Epidermal melanocyte (primary cell): ENCODE data around the gene TFDP1.
A peak's percentile ranks its signal among the peaks of the same experiment; 100 is the strongest.

Experiments used
- DNase-seq: peaks from one replicate; pipeline ENCODE4 v3.0.0; 2011; ENCODE audit warnings: low spot score; ENCODE audit not compliant: insufficient read length

TFDP1 gene, protein sequence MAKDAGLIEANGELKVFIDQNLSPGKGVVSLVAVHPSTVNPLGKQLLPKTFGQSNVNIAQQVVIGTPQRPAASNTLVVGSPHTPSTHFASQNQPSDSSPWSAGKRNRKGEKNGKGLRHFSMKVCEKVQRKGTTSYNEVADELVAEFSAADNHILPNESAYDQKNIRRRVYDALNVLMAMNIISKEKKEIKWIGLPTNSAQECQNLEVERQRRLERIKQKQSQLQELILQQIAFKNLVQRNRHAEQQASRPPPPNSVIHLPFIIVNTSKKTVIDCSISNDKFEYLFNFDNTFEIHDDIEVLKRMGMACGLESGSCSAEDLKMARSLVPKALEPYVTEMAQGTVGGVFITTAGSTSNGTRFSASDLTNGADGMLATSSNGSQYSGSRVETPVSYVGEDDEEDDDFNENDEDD

DNA sequence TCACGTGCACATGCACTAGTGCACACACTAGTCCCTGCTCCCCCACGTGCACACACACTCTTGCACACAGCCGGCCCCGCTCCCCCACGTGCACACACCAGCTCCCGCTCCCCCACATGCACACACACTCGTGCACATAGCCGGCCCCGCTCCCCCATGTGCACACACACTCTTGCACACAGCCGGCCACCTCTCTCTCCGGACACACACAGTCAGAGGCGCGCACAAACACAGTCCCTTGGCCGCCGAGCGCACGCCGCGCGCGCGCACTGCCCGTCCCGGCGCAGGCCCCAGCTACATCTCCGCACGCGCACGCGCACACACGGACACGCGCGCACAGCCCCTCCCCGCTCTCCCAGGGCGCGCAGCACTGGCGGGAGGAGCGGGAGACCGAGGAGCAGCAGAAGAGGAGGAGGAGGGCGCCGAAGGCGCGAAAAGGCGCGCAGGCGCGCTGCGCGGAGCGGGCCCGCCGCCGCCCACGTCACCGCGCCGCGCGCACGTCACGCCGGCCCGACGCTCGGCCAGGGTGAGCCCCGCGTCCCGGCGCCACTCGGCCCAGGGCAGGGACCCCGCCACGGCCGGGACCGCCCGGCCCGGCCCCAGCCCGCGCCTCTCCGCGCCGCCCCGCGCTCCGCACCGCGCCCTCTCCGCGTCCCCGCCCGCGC lies at the start of gene TFDP1:
TSS of gene TFDP1 (plus strand) at position 549 of the 665 bp plus-strand sequence. CDS start 1,085 bp downstream, outside the sequence.
- peak; percentile 80 for DNase-seq

DNA sequence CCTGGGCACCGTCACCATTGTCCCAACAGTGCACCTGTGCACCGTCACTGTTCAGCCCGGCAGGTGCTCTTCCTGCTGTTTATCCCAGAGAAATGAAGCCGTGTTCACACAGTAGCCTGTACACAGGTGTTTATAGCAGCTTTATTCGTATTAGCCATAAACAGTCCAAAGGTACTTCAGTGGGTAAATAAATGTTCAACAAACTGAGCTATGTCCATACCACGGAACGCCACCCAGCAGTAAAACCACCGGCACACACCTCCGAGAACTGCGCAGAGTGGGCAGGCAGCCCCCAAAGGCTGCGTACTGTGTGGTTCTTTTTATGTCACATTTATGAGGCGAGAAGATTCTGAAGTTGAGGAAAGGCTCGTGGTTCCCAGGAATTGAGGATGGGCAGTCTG lies 49.2 kb upstream of the TFDP1 start:
- no peak for DNase-seq

DNA sequence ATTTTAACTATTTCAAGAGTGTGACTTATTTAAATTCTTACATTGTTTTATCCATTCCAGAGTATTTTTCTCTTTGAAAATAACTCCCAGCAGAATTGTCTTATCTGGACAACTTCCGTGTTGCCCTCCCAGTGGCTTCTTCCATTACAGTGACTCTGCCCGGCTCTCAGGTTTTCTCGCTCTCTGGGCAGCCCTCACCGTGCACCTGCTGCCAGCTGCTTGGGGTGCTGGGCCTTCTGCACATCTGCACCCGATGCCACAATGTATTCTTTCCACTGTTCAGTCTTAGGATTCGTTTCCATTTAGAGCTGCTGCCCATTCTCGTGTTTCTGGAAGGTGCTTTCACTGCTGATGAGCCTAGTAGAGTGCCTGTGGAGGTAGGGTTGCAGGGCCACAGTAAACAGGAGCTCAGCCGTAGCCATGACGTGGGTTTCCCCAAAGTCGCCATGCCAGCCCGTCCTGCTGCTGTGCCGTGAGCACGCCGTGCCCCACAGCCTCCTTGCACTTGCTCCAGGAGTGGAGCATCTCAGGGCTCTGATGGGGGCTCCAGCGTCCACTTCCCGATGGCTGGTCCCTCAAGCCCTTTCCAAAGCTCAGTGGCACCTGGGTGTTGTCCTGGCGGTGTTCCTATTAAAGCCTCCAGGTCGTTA lies 48.0 kb upstream of the TFDP1 start:
- DNase-seq = no peak

DNA sequence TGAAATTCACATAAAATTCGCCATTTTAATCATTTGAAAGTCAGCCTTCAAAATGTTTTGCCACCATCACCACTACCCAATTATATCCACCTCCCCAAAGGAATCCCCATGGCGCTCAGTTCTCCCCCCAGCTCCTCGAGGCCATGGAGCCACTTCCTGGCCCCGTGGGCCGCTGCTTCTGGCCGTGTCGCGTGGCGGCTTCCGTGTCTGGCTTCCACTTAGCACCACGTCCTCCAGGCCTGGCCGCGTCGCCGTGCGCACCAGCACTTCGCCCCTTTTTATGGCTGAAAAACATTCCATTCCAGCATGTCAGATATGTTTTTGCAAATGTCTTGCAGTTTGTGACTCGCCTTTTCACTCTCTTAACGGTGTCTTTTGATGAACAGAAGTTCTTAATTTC lies 47.3 kb upstream of the TFDP1 start:
- no peak for DNase-seq

DNA sequence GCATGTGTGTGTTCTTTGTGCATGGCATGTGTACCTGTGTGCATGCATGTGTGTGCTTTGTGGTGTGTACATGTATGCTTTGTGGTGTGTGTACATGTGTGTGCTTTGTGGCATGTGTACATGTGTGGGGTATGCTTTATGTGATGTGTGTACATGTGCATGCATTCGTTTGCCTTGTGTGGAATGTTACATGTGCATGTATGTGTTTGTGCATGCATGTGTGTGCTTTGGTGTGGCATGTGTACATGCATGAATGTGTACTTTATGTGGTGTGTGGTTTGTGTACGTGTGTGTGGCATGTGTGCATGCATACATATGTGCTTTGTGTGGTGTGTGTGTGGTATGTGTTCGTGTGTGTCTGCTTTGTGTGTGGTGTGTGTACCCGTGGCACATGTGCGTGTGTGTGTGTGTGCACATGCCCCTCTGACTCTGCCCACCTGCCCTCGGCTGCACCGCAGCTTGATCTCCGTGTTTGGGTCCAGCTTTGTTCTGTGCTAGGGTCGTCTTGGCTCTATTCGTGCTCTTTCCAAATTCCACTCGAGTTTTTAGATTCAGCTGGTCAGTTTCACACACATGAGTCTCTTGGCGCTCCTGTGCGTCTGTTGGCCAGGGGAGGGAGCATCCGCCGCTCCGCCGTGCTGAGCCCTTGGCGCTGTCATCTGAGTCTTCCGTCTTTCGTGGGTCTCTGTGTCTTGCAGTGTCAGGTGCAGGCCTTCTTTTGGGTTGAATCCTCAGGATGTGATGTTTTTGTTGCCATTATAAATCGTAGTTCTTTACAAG lies 46.5 kb upstream of the TFDP1 start:
- DNase-seq = no peak

DNA sequence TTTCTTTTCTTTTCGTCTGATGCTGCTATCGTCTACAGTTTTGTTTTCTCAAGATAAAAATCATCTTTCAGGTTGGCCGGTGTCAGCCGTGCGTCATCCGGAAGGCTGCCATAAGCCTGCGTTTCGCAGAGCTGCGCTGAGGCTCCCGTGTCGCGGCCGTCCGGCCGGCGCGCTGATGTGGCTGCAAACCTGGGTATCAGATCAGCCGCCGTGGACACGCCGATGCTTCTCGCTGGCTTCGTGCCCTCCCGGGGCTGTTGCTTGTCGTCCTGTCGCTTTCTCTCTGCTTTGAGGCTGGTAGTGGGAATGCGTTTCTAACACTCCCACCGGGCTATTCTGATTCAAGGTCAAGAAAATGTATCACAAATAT lies 45.9 kb upstream of the TFDP1 start:
- DNase-seq = no peak

DNA sequence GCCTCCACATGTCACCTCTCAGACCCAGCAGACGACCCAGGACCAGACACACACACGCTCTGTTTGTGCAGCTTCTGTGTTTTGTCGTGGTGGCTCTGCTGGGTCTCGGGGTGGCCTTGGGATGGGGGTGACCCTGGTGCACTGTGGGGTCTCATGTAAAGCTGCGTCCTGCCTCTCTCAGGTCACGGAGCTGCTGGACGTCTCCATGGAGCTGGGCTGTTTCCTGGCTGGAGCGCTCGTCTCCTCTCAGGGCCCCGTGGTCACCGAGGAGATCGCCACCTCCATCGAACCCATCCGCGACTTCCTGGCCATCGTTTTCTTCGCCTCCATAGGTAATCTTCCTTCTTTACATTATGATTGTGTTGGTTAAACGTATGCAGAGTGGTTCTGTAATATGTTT lies 45.4 kb upstream of the TFDP1 start:
- no peak for DNase-seq

DNA sequence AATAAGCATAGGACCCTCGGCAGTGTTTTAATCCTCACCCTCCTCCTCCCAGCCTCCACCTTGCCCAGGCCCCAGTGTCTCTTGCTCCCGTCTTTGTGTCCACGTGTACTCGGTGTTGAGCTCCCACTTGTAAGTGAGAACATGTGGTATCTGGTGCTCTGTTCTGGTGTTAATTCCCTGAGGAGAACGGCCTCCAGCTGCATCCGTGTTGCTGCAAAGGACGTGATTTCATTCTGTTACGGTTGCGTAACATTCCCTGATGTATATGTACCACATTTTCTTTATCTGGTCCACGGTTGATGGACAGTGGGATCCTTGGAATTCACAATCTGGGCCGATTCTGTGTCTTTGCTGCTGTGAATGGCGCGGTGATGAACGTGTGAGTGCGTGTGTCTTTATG lies 44.7 kb upstream of the TFDP1 start:
- DNase-seq = no peak

DNA sequence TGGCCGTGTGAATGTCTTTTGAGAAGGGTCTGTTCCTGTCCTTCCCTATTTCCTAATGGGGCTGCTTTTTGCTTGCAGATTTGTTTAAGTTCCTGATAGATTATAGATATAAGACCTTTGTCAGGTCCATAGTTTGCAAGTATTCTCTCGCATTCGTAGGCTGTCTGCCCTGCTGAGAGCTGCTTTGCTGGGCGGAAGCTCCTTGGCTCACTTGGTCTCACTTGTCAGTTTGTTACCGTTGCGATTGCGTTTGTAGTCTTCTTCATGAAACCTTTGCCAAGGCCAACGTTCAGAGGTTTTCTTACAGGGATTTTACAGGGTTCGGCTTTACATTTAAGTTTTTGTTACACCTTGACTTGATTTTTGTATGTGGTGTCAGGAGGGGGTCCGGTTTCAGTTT lies 44.0 kb upstream of the TFDP1 start:
- no peak for DNase-seq

DNA sequence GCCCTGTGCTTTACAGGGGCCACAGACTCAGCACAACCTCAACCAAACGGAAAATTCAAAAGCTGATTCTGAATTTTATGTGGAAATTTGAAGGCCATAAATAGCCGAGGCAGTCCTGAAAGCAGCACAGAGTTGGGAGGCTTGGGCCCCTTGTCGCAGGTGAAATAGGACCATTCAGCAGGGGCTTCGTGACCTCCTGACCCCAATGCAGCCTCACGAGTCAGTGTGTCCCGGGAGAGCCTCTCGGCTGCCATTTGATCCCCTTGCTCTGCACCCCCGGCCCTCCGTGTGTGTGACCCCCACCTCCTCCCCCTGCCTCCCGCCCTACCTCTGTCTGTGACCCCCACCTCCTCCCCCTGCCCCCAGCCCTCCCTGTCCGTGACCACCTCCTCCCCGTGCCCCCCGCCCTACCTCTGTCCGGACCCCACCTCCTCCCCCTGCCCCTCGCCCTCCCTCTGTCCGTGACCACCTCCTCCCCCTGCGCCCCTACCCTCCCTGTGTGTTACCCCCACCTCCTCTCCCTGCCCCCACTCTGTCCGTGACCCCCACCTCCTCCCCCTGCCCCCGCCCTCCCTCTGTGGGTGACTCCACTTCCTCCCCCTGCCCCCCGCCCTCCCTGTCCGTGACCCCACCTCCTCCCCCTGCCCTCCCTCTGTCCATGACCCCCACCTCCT lies 41.7 kb upstream of the TFDP1 start:
- no peak for DNase-seq

DNA sequence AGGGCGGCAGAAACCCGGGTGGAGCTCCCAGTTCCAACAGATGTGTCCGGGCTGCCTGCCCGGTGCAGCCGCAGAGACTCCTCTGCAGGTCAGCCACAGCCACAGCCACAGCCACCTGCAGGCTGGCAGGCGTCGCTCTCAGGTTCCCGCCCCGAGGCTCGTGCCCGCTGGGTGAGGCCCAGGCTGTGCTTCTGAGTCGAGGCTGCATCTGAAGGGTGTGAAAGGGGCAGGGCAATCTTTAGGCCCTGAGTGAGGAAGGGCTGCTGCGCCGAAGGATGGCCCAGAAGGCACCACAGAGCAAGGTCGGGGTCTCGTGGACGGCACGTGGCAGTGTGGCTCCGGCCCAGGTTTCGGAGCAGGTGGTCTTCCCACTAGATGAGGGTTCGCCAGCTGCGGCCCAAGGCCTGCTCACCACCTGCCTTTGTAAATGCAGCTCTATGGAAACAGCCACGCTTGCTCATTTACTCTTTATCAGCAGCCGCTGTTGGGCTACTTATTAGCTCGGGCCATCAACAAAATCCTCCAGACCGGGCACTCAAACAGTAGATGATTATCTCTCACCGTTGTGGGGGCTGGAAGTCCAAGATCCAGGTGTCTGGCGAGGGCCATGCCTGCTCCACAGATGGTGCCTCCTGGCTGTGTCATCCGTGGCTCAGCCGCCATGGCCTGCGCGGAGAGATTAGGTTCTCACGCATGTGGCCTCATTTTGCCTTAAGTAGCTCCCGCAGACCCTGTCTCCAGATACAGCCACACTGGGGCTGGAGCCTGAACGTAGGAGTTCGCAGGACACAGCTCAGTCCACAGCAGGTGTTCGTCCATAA lies 40.3 kb upstream of the TFDP1 start:
- DNase-seq = no peak

DNA sequence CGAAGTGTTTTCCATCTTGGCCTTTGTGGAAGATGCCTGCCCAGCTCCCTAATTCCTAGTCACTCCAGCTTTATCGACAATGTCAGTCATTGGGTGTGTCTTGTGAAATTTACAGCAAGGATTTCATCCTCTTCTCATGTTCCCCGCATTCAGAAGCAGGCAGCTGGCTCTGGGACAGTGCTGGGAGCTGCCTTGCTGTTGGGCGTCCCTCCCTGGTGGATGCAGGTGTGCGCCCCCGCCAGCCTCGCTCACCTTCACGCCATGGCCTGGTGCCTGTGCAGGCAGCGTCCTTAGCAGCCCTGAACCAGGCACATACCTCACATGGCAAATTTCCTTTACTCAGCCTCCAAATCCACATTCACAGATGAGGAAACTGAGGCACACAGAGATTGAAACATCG lies 39.7 kb upstream of the TFDP1 start:
- no peak for DNase-seq

DNA sequence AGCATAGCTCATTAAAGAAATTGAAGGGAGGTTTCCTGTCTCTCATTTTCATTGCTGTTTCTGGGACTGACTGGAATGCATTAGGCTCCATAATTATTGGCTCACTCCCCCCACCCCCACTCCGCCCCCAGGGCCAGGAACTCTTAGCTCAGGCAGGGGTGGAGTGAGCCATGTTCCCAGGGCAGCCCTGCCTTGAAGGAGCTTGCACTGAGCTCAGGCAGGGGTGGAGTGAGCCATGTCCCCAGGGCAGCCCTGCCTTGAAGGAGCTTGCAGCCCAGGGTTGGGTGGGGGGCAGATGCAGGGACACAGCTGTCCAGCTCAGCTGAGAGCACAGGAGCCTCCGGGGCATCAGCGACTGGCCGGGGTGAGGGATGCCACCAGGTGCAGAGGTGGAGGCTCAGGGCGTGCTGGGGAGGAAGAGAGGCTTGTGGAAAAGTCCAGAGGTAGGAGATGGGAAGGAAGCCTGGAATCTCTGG lies 39.1 kb upstream of the TFDP1 start:
- DNase-seq = no peak

DNA sequence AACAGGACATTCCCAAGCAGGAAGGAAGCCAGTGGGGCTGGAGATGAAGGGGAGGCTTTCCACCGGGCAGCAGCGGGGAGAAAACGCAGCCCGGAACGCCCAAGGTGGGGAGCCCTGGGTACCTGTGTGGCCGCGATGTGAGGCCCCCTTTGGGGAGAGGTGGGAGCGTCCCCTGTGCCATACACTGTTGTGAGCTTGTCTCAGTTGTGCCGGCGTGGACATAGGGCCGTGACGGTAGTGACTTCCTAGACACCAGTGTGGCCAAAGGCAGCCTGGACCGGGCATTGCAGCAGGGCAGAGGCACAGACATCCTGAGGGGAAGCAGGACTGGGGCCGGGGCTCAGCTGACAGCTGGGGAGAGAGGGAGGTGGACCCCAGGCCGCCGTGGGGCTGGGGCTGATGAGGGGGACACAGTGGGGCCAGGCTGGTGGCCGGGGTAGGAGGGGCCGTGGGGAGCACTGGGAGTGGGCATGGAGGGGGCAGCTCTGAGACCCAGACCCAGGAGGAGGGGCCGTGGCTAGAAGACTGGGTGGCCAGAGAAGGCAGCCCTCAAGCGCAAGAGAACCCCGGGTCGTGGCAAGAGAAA lies 38.5 kb upstream of the TFDP1 start:
- no peak for DNase-seq

DNA sequence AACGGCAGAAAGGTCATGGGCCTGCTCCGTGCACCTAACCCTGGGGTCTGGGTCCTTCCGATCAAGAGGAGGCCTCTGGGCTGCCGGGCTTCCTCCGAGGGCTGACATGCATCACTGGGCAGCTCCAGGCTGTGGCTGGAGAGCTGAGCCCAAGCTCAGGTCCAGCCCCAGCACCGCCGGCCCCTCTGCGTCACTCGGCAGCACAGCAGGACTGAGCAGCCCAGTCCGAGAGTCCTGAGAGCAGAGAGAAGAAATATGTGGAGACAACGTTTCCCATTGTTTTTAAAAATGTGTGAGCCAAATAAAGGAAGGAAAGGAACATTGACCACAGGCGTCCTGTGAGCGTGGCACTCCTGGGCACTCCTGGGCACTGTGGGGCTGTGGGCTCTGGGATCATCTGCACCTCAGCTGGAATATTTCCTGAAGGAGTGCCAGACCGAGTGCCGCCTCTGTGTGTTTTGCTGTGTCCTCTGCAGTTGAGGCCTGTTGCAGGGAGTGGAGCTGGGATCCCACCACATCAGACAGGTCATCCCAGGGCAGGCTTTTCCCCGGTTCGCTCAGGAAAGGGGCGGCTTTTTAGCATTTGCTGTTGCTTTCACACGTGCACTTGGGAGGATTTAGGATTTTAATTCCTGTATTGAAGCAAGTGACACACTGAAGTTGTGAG lies 37.8 kb upstream of the TFDP1 start:
- DNase-seq = no peak

DNA sequence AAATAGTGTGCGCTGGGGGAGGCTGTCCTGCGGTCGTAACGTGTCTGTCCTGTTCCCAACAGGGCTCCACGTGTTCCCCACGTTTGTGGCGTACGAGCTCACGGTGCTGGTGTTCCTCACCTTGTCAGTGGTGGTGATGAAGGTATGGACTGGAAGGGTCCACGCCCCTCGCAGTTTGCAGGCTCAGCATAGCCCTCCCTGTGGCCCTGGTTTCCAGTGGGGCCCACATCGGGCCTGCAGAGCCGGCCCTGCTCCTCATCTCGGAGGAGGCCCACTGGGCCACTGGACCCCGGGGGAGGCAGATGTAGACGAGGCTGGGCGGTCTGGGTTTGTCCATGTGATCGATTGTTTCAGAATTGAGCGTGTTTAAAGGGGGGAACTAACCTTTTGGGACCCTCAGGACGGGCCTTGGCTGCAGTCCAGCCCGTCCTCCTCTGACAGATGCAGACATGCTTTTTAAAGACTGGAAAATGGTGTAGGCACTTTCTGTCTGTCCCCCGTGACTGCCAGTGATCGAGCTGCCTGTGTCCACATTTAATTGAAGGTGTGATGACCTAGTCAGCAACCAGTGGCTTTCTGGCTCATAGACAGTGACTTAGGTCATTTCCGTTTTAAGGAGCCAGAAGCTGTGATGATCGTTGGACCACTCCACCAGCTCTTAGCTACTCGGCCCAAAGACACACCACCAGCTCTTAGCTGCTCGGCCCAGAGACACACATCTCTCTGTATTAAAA lies 37.1 kb upstream of the TFDP1 start:
- no peak for DNase-seq

DNA sequence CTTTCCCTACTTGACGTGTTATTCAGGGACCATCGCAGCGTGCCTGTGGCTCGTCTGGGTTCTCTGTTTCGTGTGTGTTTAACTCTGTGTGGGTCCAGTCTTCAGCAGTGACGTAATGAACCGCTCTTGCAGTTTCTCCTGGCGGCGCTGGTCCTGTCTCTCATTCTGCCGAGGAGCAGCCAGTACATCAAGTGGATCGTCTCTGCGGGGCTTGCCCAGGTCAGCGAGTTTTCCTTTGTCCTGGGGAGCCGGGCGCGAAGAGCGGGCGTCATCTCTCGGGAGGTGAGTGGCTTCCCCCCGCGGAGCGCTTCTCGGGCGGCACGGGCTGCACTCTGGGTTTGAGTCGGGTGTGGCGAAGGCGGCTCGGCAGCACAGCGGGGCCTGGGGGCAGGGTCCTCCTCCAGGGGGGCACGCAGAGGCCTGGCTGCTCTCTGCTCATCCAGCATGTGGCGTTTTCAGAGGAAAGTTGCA lies 36.3 kb upstream of the TFDP1 start:
- DNase-seq = no peak
